Type B pancreatic cell (in vitro differentiated cells): ENCODE results near the gene OPRL1. TPM values are rescaled to one million over a fixed set of nuclear protein-coding genes. Genes with fewer than 3 reads are reported as not detected.

Source experiments
- DNase-seq: peaks from one replicate; pipeline ENCODE4 v3.0.0; 2021; ENCODE audit warnings: mixed read lengths; ENCODE audit not compliant: unreplicated experiment; ENCODE audit errors: extremely low spot score
- H3K27ac Mint-ChIP-seq: 2 replicates; pipeline ENCODE4 v1.8.0; 2021; ENCODE audit warnings: mild to moderate bottlenecking, mixed read lengths
- H3K27me3 Mint-ChIP-seq: 2 replicates; pipeline ENCODE4 v1.8.0; 2021; ENCODE audit warnings: mixed read lengths
- H3K36me3 Mint-ChIP-seq: 2 replicates; pipeline ENCODE4 v1.8.0; 2021; ENCODE audit warnings: mixed read lengths
- H3K4me1 Mint-ChIP-seq: one replicate; pipeline ENCODE4 v1.8.0; 2021; ENCODE audit warnings: mixed read lengths; ENCODE audit not compliant: unreplicated experiment
- H3K4me3 Mint-ChIP-seq: 2 replicates; pipeline ENCODE4 v1.8.0; 2021; ENCODE audit warnings: mild to moderate bottlenecking, mixed read lengths
- H3K9me3 Mint-ChIP-seq: 2 replicates; pipeline ENCODE4 v1.8.0; 2021; ENCODE audit warnings: mixed read lengths
- CTCF ChIP-seq: fragments of 200-600 bp; sonication (generic); conservative IDR thresholded peaks from 2 replicates; pipeline ENCODE4 v1.5.0; 2021; ENCODE audit warnings: antibody characterized with exemption, mild to moderate bottlenecking
- total RNA-seq: library from RNA; stranded (reverse); gene quantifications from 2 replicates; pipeline ENCODE4 v1.2.1, GENCODE V29; 2021; ENCODE audit warnings: low replicate concordance

OPRL1 gene
- total RNA-seq, 1 donor from 2014 or later = 1.9 TPM

DNA sequence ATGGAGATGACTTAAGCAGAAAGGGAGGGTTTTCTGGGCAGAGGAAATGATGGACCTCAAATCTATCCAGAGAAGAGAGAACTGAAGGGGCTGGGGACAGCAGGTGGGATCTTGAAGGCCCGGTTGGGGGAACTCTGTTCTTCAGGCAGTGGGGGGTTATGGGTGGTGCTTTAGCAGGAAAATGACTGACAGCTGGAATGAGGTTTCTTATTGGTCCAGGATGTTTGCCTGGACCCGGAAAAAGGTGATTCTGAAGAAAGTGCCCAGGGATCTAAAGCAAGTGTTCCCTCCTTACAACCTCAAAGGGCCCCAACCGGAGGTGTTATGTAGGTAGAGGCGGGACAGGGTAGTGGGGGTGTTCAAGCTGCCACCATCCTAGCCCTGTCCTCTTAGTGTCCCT is 15.6 kb downstream of the OPRL1 start:
- no peak for DNase-seq
- Mint-ChIP-seq H3K4me3 (no peak overlapping the region), H3K4me1 (no peaks in the 10 kb centered on the region), H3K36me3 (no peaks in the 10 kb centered on the region), H3K27ac (no peak overlapping the region), H3K27me3 (peaks cover 14% of the 10 kb centered on the region), H3K9me3 (no peaks in the 10 kb centered on the region)
- TF ChIP-seq CTCF = no peak

- no peak for TF ChIP-seq CTCF
- H3K4me3 Mint-ChIP-seq = no peak overlapping the region
- DNase-seq = no peak
- no peak overlapping the region for H3K27ac Mint-ChIP-seq
- H3K36me3 Mint-ChIP-seq = no peaks in the 10 kb centered on the region
- no peaks in the 10 kb centered on the region for H3K9me3 Mint-ChIP-seq
- peaks cover 18% of the 10 kb centered on the region for H3K27me3 Mint-ChIP-seq
- no peaks in the 10 kb centered on the region for H3K4me1 Mint-ChIP-seq
Observed at GRCh38 chr20:64095927-64096326, 16.0 kb downstream of the OPRL1 start.

GRCh38 chr20:64096535-64096934 is 16.7 kb downstream of the OPRL1 start:
- Mint-ChIP-seq H3K36me3 (no peaks in the 10 kb centered on the region), H3K9me3 (no peaks in the 10 kb centered on the region), H3K4me1 (no peaks in the 10 kb centered on the region), H3K27me3 (peaks cover 23% of the 10 kb centered on the region), H3K27ac (no peak overlapping the region), H3K4me3 (no peak overlapping the region)
- no peak for TF ChIP-seq CTCF
- no peak for DNase-seq

- Mint-ChIP-seq H3K27ac (no peak overlapping the region), H3K4me1 (peaks cover 2% of the 10 kb centered on the region), H3K9me3 (no peaks in the 10 kb centered on the region), H3K4me3 (no peak overlapping the region), H3K36me3 (no peaks in the 10 kb centered on the region), H3K27me3 (peaks cover 27% of the 10 kb centered on the region)
- TF ChIP-seq CTCF = no peak
- DNase-seq = no peak
Observed at GRCh38 chr20:64098471-64099013, 18.7 kb downstream of the OPRL1 start.

DNA sequence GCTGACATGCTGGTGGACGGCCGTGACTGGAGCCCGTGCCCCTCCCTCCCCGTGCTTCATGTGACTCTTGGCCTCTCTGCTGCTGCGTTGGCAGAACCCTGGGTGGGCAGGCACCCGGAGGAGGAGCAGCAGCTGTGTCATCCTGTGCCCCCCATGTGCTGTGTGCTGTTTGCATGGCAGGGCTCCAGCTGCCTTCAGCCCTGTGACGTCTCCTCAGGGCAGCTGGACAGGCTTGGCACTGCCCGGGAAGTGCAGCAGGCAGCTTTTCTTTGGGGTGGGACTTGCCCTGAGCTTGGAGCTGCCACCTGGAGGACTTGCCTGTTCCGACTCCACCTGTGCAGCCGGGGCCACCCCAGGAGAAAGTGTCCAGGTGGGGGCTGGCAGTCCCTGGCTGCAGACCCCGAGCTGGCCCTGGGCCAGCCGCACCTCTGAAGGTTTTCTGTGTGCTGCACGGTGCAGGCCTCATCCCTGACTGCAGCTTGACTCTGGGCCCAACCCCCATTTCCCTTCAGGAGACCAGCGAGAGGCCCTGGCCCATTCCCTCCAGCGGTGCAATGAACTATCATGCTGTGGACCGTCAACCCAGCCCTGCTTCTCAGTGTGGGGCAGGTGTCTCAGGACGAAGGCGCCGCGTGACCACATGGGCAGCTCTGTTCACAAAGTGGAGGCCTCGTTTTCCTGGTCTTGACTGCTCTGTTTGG is 19.4 kb downstream of the OPRL1 start:
- H3K27ac Mint-ChIP-seq = no peak overlapping the region

More for the DNA sequence above, 19.4 kb downstream of the OPRL1 start:
- peaks cover 32% of the 10 kb centered on the region for H3K27me3 Mint-ChIP-seq
- DNase-seq = no peak
- no peak overlapping the region for H3K4me3 Mint-ChIP-seq
- no peaks in the 10 kb centered on the region for H3K9me3 Mint-ChIP-seq
- no peak for TF ChIP-seq CTCF
- no peaks in the 10 kb centered on the region for H3K36me3 Mint-ChIP-seq
- H3K4me1 Mint-ChIP-seq = peaks cover 5% of the 10 kb centered on the region
